AG09309 (cell line): ENCODE results near the gene MEG3.

Source experiments
- DNase-seq: peaks from one replicate; pipeline ENCODE4 v3.0.0-alpha.2; 2010; ENCODE audit warnings: low read depth
- H3K4me3 ChIP-seq: 2 replicates; pipeline ENCODE4 v1.5.1; 2011; ENCODE audit warnings: mild to moderate bottlenecking, low read depth, low read length, moderate library complexity; ENCODE audit not compliant: control insufficient read depth
- TF ChIP-seq, protein P1 (sequence below): IDR thresholded peaks from 2 replicates; pipeline ENCODE4 v1.5.1; 2011; ENCODE audit warnings: mild to moderate bottlenecking, low read depth, low read length, inconsistent platforms; ENCODE audit not compliant: insufficient read depth, control insufficient read depth; ENCODE audit errors: missing control alignments

Gene MEG3

GRCh38 chr14:100864206-100864605, 38.3 kb downstream of the MEG3 start:
- no peak overlapping the region for H3K4me3 ChIP-seq
- DNase-seq = no peak
- TF ChIP-seq, protein P1, sequence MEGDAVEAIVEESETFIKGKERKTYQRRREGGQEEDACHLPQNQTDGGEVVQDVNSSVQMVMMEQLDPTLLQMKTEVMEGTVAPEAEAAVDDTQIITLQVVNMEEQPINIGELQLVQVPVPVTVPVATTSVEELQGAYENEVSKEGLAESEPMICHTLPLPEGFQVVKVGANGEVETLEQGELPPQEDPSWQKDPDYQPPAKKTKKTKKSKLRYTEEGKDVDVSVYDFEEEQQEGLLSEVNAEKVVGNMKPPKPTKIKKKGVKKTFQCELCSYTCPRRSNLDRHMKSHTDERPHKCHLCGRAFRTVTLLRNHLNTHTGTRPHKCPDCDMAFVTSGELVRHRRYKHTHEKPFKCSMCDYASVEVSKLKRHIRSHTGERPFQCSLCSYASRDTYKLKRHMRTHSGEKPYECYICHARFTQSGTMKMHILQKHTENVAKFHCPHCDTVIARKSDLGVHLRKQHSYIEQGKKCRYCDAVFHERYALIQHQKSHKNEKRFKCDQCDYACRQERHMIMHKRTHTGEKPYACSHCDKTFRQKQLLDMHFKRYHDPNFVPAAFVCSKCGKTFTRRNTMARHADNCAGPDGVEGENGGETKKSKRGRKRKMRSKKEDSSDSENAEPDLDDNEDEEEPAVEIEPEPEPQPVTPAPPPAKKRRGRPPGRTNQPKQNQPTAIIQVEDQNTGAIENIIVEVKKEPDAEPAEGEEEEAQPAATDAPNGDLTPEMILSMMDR = no peak

- TF ChIP-seq, protein P1 = no peak
- no peak for DNase-seq
- no peak overlapping the region for H3K4me3 ChIP-seq
Measured at GRCh38 chr14:100864960-100865681, 39.2 kb downstream of the MEG3 start.

DNA sequence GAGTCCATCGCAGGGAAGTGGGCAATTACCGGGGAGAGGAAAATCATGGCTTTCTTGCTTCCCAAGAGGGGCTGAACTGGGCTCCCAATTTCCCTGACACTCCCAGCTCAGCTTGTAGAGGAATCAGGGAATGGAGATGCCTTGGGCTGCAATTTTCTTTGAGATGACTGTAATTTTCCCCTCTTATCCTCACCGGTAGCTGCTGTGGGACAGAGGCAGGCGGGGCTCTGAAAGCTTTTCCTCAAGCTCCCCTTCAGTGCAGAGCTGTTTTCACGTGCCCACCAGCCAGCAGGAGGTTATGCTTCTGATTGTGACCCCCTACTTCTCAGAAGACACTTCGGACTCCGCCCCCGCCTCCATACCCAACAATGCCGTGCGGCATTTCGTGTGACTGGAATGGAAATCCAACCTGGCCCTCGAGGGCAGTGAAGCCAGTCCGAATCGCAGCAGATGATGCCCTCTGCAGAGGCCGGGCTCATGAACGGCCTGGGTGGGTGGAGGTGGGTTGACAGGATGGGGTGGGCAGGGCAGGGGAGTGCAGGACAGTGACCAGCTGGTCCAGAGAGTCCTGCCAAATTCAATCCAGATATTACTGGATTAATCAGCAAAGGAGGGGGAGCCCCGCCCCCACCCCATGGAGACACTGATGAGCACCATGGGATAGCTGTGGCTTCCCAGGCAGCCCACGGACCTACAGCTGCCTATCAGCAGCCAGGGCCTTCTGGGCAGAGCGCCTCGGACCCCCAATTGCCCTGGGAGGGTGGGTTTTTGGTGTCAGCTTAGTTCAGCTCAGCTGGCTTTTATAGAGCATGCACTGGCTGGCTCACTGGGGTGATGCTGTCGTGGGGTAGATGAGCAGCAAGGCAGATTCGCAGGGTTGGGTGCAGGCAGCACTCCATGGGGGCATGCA, 40.0 kb downstream of the MEG3 start:
- no peak overlapping the region for H3K4me3 ChIP-seq
- no peak for DNase-seq
- TF ChIP-seq, protein P1 = no peak

GRCh38 chr14:100866666-100867630, 41.0 kb downstream of the MEG3 start:
- H3K4me3 ChIP-seq = no peak overlapping the region
- TF ChIP-seq, protein P1 = no peak
- no peak for DNase-seq

DNA sequence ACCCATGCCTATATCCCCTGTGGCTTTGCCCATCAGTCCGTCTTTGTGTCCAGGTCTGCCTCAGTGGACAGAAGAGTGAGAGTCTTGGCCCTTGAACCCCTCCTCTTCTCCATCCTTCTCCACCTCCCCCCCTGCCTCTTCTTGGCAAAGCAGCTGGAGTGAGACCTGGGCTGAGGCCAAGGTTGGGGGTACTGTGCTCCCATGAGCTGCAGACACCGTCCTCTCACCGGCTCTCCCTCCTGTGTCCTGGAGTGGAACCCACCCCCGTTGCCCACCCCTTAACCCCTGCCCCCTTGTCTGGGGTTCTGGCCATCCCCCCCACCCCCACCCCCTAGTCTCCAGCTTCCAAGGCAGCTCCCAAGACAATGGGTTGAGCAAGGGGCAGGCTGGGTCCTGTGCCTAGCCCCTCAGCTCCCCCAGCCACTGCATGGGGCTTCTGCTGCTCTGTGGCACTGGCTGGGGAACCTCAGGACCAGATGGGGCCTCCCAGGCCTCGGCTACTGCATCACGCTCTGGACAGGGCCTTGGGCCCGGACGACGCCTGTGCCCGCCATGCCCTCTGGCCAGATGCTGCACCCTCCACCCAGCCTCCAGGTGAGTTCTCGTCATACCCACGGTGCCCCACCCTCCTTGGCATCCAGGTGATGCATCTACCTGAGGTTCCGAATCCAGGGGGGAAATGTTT, 41.9 kb downstream of the MEG3 start:
- TF ChIP-seq, protein P1 = no peak
- H3K4me3 ChIP-seq = no peak overlapping the region
- DNase-seq = no peak
